Adrenal gland (tissue), 12 donors: ENCODE measurements around the gene ANKRD17. TPM values are rescaled to one million over a fixed set of nuclear protein-coding genes. Genes with fewer than 3 reads are reported as not detected.

Experiments used
- DNase-seq, 7 donors: peaks; one replicate each; pipeline ENCODE4 v3.0.0-alpha.2; 2019 to 2020
- H3K27ac ChIP-seq, 5 donors: fragments of 200-600 bp; sonication (generic) in 4 of 5; 1 replicate in 3 of 5; 2 replicates in 2 of 5; pipeline versions ENCODE4 v1.5.1 to v1.8.0; 2016 to 2020; ENCODE audit warnings: mild to moderate bottlenecking in 1 of 5
- H3K27me3 ChIP-seq: fragments of 200-600 bp; 2 replicates; pipeline ENCODE4 v1.8.0; 2021
- H3K36me3 ChIP-seq, 2 donors: fragments of 200-600 bp; replicated peaks in 1 of 2; 1 replicate in 1 of 2; 2 replicates in 1 of 2; pipeline versions ENCODE4 v1.5.1 to v1.8.0; 2018 to 2022
- H3K4me1 ChIP-seq, 2 donors: fragments of 200-600 bp; replicated peaks in 1 of 2; 1 replicate in 1 of 2; 2 replicates in 1 of 2; pipeline versions ENCODE4 v1.5.1 to v1.8.0; 2018 to 2021
- H3K4me3 ChIP-seq, 4 donors: fragments of 200-600 bp; sonication (generic) in 3 of 4; one replicate each; pipeline ENCODE4 v1.5.1; 2016 to 2018
- H3K9me3 ChIP-seq, 3 donors: fragments of 200-600 bp; sonication (generic) in 1 of 3; replicated peaks in 1 of 3; 1 replicate in 2 of 3; 2 replicates in 1 of 3; pipeline versions ENCODE4 v1.5.1 to v1.8.0; 2016 to 2021
- POLR2A ChIP-seq, 2 donors: fragments of 450-650 bp; IDR thresholded peaks; one replicate each; pipeline ENCODE4 v1.6.1; 2017; ENCODE audit warnings: antibody characterized with exemption in 2 of 2, mild to moderate bottlenecking in 2 of 2, moderate library complexity in 1 of 2
- WGBS, 4 donors: extraction: QIAGEN DNeasy Blood & Tissue Kit in 2 of 4; methylation state at CpG; one replicate each; pipeline versions ENCODE4 v1.1.5 to v1.1.7; 2013 to 2017; 5-methylcytosine and 5-hydroxymethylcytosine counted together
- intact Hi-C, 2 donors: fragments of 100-400 bp; cut with DNase I; formaldehyde crosslinking; loops; one replicate each; pipeline versions ENCODE4 v1.14.1 to v1.15.0; 2022 to 2023
- polyA plus RNA-seq, 3 donors: library from polyadenylated mRNA; stranded (reverse); fragments of 200-250 nt in 2 of 3; fragments of 350-450 nt in 1 of 3; fragmentation: Illumina TruSeq in 1 of 3; extraction: RNeasy Lipid Tissue Mini Kit (QIAGEN cat#74804) in 1 of 3; gene quantifications; one replicate each; pipeline ENCODE4 v1.2.3, GENCODE V29; 2013 to 2014
- total RNA-seq, 9 donors: library from RNA; depleted of rRNA in 4 of 9; stranded (reverse); fragments of >200 nt in 4 of 9; fragments of 120-200 nt in 1 of 9; fragmentation: NEBNext Ultra II Directional in 1 of 9; extraction: Animal tissue kit (Norgen Biotek cat#: 25700) in 1 of 9; gene quantifications; one replicate each; pipeline versions ENCODE4 v1.1.0 to v1.2.4, GENCODE V29; 2013 to 2023
- TF ChIP-seq, protein P1 (sequence below), 6 experiments: fragments of 450-650 bp in 4 of 6; fragments of 200-600 bp in 2 of 6; sonication (generic) in 1 of 6; IDR thresholded peaks; 1 replicate in 5 of 6; 2 replicates in 1 of 6; pipeline versions ENCODE4 v1.5.1 to v1.8.0; 2016 to 2021; ENCODE audit warnings: antibody characterized with exemption in 6 of 6, mild to moderate bottlenecking in 2 of 6, moderate library complexity in 1 of 6
- donor health status: healthy with polysubstance abuse.
- donor health status: Bipolar disorder and iron deficiency.
- donor health status: DM: yes; HTN: yes; CAD: no.
- donor health status: DM: no; HTN: no; CAD: no.
- donor health status: DM: no; HTN: no; CAD: no.
- donor health status: DM: yes; HTN: yes; CAD: no.

Gene ANKRD17
- total and polyA plus RNA-seq, 12 donors: 13.3 to 66.3 (median 51.3) TPM

DNA sequence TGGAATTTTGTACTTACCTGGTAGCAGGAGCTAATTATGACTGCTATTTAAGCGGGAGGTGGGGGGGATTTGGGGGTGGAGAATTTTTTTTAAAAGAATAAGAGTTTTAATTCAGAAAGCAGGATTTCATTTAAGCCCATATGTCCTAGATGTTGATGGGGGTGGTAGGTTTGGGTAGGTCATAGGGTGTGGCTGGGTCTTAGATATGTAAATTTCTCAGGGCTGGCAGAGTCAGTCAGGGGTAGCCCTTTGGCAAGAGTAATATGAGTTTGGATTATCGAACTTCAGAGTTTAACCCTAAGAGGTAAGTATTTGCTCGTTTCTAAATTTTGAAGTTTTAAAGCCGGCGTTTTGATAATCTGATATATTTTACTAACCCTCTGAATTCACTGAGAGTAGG is 153.9 kb downstream of the ANKRD17 start:
- Histone ChIP-seq H3K27ac (no peak overlapping the region), H3K9me3 (no peaks in the 10 kb centered on the region), H3K36me3 (peaks cover 0 to 37% of the 10 kb centered on the region in 2 donors), H3K4me3 (no peak overlapping the region), H3K27me3 (no peaks in the 10 kb centered on the region), H3K4me1 (no peaks in the 10 kb centered on the region)
- 95 to 97% (median 96%) methylated on average over 5 of the region's 5 CpGs for WGBS, 4 donors
- DNase-seq: no peak
- TF ChIP-seq, protein P1, sequence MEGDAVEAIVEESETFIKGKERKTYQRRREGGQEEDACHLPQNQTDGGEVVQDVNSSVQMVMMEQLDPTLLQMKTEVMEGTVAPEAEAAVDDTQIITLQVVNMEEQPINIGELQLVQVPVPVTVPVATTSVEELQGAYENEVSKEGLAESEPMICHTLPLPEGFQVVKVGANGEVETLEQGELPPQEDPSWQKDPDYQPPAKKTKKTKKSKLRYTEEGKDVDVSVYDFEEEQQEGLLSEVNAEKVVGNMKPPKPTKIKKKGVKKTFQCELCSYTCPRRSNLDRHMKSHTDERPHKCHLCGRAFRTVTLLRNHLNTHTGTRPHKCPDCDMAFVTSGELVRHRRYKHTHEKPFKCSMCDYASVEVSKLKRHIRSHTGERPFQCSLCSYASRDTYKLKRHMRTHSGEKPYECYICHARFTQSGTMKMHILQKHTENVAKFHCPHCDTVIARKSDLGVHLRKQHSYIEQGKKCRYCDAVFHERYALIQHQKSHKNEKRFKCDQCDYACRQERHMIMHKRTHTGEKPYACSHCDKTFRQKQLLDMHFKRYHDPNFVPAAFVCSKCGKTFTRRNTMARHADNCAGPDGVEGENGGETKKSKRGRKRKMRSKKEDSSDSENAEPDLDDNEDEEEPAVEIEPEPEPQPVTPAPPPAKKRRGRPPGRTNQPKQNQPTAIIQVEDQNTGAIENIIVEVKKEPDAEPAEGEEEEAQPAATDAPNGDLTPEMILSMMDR (IDR thresholded peaks at IDR 0.05): no peak
- no peak for TF ChIP-seq POLR2A (IDR thresholded peaks at IDR 0.05)
- intact Hi-C loops: no loop called here

DNA sequence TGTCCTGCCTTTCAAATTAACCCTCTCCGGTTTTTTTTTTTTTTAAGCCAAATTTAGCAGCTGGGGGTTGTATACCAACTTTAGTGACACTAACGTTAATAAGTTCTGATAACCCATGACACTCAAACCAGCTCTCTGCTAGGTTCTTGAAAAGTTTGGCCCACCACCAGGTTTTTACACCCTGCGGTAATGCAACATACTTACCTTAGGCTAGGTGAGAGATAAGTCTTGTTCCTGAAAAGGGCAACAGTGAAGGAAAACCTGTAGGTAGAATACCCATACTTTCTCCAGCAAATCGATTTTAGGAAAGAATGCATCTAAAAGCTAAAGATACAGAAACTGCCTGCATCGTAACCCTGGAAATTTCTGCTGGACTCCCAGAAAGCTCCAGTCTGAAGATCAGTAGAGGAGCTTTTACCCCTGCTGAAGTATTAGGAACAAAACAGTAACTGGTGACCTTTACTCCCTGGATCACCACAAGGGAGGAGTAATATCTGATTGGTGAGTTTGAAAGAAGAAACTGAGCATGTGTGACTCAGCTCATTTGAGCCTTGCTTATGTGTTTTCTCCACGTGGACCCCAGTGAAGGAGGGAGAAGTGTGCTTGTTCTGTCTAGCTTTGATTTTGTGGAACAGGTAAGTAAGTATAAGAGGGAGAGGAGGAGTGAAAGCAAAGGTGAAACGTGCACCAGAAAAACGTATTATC is 154.6 kb downstream of the ANKRD17 start:
- no peaks in the 10 kb centered on the region for H3K9me3 ChIP-seq
- WGBS, 4 donors: 84 to 88% (median 87%) methylated on average over 8 of the region's 8 CpGs
- intact Hi-C loops: no loop called here
- no peak overlapping the region for H3K4me3 ChIP-seq
- no peak for TF ChIP-seq POLR2A (IDR thresholded peaks at IDR 0.05)
- TF ChIP-seq, protein P1 (IDR thresholded peaks at IDR 0.05): no peak
- H3K27ac ChIP-seq: no peak overlapping the region
- H3K36me3 ChIP-seq: peaks cover 0 to 35% of the 10 kb centered on the region in 2 donors
- no peaks in the 10 kb centered on the region for H3K27me3 ChIP-seq
- no peaks in the 10 kb centered on the region for H3K4me1 ChIP-seq
- DNase-seq: no peak

DNA sequence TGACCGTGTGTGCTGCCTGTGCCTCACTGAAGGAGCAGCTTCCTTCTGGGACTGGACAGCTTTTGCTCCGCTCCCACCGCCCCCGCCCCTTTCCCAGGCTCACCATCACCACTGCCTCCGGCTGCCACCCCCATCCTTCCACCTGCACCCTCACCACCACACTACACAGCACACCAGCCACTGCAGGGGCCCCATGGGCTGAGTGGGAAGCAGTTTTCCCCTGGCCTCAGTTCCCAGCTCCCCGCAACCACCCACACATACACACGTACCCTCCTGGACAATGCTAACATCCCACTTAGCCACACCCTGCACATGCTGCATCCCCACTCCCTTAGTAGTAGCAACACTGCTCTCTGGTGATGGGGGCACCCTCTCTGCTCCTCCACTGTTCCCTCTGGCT is 159.5 kb downstream of the ANKRD17 start:
- H3K36me3 ChIP-seq: peaks cover 0 to 69% of the 10 kb centered on the region in 2 donors
- H3K4me3 ChIP-seq: no peak overlapping the region
- H3K4me1 ChIP-seq: no peaks in the 10 kb centered on the region
- H3K27me3 ChIP-seq: no peaks in the 10 kb centered on the region
- peak overlapping the region in 1 of 5 donors; percentile 5 for H3K27ac ChIP-seq
- DNase-seq: no peak
- H3K9me3 ChIP-seq: no peaks in the 10 kb centered on the region
- intact Hi-C loops: no loop called here
- TF ChIP-seq, protein P1 (IDR thresholded peaks at IDR 0.05): no peak
- no peak for TF ChIP-seq POLR2A (IDR thresholded peaks at IDR 0.05)
- WGBS, 4 donors: 88 to 92% (median 91%) methylated on average over 4 to 7 of the region's 7 CpGs

DNA sequence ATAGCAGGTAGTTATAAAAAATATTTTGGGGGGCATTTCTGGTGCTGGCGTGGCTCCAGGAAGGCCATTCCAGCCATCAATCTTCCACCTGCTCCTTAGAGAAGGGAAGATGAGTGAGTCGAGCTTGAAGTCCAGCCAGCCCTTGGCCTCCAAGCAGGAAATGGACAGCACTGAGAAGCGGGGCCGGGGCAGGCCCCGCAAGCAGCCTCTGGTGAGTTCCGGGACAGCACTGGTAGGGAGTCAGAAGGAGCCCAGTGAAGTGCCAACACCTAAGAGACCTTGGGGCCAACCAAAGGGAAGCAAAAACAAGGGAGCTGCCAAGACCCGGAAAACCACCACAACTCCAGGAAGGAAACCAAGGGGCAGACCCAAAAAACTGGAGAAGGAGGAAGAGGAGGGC is 159.9 kb downstream of the ANKRD17 start:
- H3K9me3 ChIP-seq: no peaks in the 10 kb centered on the region
- no peak overlapping the region for H3K4me3 ChIP-seq
- 64 to 88% (median 81%) methylated on average over 7 of the region's 7 CpGs for WGBS, 4 donors
- no peaks in the 10 kb centered on the region for H3K4me1 ChIP-seq
- H3K36me3 ChIP-seq: peaks cover 0 to 73% of the 10 kb centered on the region in 2 donors
- TF ChIP-seq, protein P1 (IDR thresholded peaks at IDR 0.05): no peak
- no peak for TF ChIP-seq POLR2A (IDR thresholded peaks at IDR 0.05)
- intact Hi-C loops: no loop called here
- H3K27me3 ChIP-seq: no peaks in the 10 kb centered on the region
- no peak overlapping the region for H3K27ac ChIP-seq
- DNase-seq: no peak
